ENCODE measurements around the gene ZNF182. TPM values are rescaled to one million over a fixed set of nuclear protein-coding genes. Genes with fewer than 3 reads are reported as not detected.
"Not testable (repeated sequence)": the region's sequence is repeated elsewhere in the genome, so short reads cannot be mapped to it uniquely, and the experiment has no call there.

The ZNF182 gene
- total RNA-seq, 1 experiment from 2014 or later: 3.8 TPM

DNA sequence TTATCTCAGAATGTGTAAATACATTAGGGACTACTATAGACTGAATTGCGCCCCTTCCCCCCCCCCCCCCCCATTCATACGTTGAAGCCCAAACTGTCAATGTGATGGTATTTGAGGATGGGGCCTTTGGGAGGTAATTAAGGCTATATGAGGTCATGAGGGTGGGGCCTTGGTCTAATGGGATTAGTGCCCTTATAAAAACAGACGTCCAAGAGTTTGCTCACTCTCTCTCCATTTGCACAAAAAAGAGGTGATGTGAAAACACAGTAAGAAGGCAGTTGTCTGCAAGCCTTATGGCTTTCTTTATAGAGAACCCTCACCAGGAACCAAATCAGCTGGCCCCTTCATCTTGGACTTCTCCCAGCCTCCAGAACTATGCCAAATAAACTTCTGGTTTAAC is 18.3 kb upstream of the ZNF182 start:
- Histone ChIP-seq H3F3A (ENCODE audit: insufficient read depth, low read depth) (no peaks in the 10 kb centered on the region), H3K4me3 (no peak overlapping the region), H3K27ac (no peak overlapping the region), H3K4me2 (no peak overlapping the region), H3K9me2 (ENCODE audit: insufficient read depth) (no peaks in the 10 kb centered on the region), H3K9me3 (ENCODE audit: insufficient read depth, low read depth) (no peaks in the 10 kb centered on the region), H2AFZ (no peak overlapping the region), H3K79me2 (ENCODE audit: low read depth) (no peaks in the 10 kb centered on the region), H3K27me3 (ENCODE audit: insufficient read depth, low read depth) (no peaks in the 10 kb centered on the region), H3K4me1 (replicated peaks; ENCODE audit: insufficient read depth) (no peaks in the 10 kb centered on the region), H3K36me3 (ENCODE audit: low read depth) (no peaks in the 10 kb centered on the region), H4K20me1 (ENCODE audit: insufficient read depth) (no peaks in the 10 kb centered on the region)
- CTCF ChIA-PET: no interaction called here
- intact Hi-C loops (cut with micrococcal nuclease; ENCODE audit: unreplicated experiment): loop anchor here (5.0 to 10.0 kb wide), 2 partner anchors 185 to 357 kb away; partner anchors contain the start of gene ZNF81
- DNase-seq: no peak
- POLR2A ChIA-PET (ENCODE audit: unreplicated experiment): no interaction called here
- TF ChIP-seq, protein P1, sequence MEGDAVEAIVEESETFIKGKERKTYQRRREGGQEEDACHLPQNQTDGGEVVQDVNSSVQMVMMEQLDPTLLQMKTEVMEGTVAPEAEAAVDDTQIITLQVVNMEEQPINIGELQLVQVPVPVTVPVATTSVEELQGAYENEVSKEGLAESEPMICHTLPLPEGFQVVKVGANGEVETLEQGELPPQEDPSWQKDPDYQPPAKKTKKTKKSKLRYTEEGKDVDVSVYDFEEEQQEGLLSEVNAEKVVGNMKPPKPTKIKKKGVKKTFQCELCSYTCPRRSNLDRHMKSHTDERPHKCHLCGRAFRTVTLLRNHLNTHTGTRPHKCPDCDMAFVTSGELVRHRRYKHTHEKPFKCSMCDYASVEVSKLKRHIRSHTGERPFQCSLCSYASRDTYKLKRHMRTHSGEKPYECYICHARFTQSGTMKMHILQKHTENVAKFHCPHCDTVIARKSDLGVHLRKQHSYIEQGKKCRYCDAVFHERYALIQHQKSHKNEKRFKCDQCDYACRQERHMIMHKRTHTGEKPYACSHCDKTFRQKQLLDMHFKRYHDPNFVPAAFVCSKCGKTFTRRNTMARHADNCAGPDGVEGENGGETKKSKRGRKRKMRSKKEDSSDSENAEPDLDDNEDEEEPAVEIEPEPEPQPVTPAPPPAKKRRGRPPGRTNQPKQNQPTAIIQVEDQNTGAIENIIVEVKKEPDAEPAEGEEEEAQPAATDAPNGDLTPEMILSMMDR (conservative IDR thresholded peaks at IDR 0.05): no peak
- TF ChIP-seq EZH2 (IDR thresholded peaks at IDR 0.05; ENCODE audit: low read depth): no peak
- no TSS peak for BruUV-seq (replicated peaks)

DNA sequence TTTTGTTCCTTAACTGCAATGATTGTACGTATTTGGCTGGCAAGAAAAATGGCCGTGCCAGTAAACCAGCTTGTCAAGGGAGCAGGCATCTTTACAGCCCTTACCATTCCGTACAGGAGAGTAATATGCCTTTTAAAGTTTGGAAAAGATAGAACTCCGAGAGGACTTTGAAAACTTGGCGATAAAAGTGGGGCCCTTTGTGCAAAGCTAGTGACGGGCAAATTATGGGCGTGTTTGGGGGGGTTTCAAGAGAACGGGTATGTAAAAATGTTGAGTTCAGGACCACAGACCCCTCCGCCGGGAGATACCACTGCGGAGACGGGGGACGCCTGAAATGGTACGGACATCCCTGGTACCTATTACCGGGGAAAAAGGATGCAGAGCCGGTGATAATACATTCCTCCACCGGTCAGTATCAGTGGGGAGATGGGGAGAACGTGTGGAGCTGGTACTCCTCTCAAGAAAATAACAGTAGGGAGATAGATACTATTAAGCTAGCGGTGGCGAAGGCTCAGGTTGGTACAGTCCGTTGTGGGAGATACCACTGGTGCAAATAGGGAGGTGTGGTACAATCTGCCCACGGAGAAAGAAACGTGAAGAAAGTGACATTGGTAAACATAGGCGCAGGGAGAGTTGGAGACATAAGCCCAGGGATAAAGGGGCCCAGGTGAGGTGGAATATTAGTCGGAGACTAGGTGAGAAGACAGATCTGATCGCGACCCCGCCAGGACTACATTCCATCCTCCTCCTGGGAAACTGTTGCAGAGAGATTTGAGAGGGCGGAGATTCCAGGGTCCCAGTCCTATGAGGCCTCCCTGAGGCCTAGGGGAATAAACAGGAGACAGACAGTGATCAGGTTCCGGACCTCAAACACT is 17.5 kb upstream of the ZNF182 start:
- Histone ChIP-seq H3K27me3 (ENCODE audit: insufficient read depth, low read depth) (no peaks in the 10 kb centered on the region), H3K9me2 (ENCODE audit: insufficient read depth) (no peaks in the 10 kb centered on the region), H2AFZ (peak overlapping the region; percentile 90), H3K4me3 (peak overlapping the region; percentile 59), H3F3A (ENCODE audit: insufficient read depth, low read depth) (no peaks in the 10 kb centered on the region), H3K9me3 (ENCODE audit: insufficient read depth, low read depth) (no peaks in the 10 kb centered on the region), H4K20me1 (ENCODE audit: insufficient read depth) (no peaks in the 10 kb centered on the region), H3K79me2 (ENCODE audit: low read depth) (no peaks in the 10 kb centered on the region), H3K36me3 (ENCODE audit: low read depth) (no peaks in the 10 kb centered on the region), H3K4me1 (replicated peaks; ENCODE audit: insufficient read depth) (no peaks in the 10 kb centered on the region), H3K4me2 (peak overlapping the region; percentile 55), H3K27ac (peak overlapping the region; percentile 50; the same call in 1 of the 2 replicates)
- POLR2A ChIA-PET (ENCODE audit: unreplicated experiment): no interaction called here
- peak; percentile 43 to 53 for DNase-seq
- BruUV-seq (replicated peaks): no TSS peak
- CTCF ChIA-PET: interaction anchor here (0.5 kb wide), 1 partner anchor 638 kb away, joined by 9 read pairs; no protein-coding TSS in a partner anchor
- intact Hi-C loops (cut with micrococcal nuclease; ENCODE audit: unreplicated experiment): loop anchor here (5.0 to 10.0 kb wide), 2 partner anchors 184 to 356 kb away; partner anchors contain the start of gene ZNF81
- TF ChIP-seq, protein P1 (conservative IDR thresholded peaks at IDR 0.05): no peak
- TF ChIP-seq EZH2 (IDR thresholded peaks at IDR 0.05; ENCODE audit: low read depth): no peak

DNA sequence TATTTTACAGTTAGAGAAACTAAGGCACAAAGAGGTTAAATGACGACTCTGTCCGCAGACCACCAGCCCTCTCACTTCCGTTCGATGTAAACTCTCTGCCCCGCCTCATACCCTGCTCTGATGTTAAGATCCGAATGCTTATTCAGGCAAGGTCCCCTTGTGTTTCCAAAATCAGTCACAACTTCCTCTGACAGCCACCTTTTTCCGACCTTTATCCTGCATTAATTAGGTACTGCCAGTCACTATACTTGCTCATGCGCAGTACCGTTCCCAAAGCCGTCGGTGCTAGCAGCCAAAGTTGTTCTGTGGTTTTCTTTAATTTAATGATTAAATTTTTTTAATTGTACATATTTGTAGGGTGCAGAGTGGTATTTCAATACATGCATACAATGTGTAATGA is 16.7 kb upstream of the ZNF182 start:
- H3K27me3 ChIP-seq (ENCODE audit: insufficient read depth, low read depth); H3K4me1 ChIP-seq (replicated peaks; ENCODE audit: insufficient read depth); H3K79me2 ChIP-seq (ENCODE audit: low read depth); H3K9me3 ChIP-seq (ENCODE audit: insufficient read depth, low read depth); H4K20me1 ChIP-seq (ENCODE audit: insufficient read depth); H3K9me2 ChIP-seq (ENCODE audit: insufficient read depth); H3K4me3 ChIP-seq; H2AFZ ChIP-seq; BruUV-seq (replicated peaks); CTCF ChIA-PET; H3F3A ChIP-seq (ENCODE audit: insufficient read depth, low read depth); H3K36me3 ChIP-seq (ENCODE audit: low read depth); H3K27ac ChIP-seq; DNase-seq; POLR2A ChIA-PET (ENCODE audit: unreplicated experiment): not testable (repeated sequence)
- peak overlapping the region; percentile 55; the same call in 1 of the 2 replicates for H3K4me2 ChIP-seq
- intact Hi-C loops (cut with micrococcal nuclease; ENCODE audit: unreplicated experiment): loop anchor here (5.0 to 10.0 kb wide), 2 partner anchors 183 to 356 kb away; partner anchors contain the start of gene ZNF81

DNA sequence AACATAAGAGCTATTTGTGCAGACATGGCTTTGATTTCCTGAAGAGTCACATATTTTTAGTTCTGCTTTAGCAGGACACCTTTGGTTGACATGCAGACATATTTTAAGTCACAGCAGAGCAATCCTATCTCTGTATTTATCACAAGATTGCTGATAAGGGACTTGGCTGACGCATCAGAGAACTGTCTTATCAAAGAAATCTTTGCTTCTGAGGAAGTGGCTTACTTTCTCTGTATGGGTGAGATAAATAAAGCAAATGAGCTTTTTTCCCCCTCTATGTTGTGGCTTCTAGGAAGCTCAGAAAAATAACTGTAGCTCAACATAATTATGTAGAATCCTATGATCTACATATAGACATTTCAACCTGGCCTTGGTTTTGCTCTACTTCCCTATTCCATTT is 16.1 kb upstream of the ZNF182 start:
- H3F3A ChIP-seq (ENCODE audit: insufficient read depth, low read depth); H3K4me3 ChIP-seq; DNase-seq; H3K27me3 ChIP-seq (ENCODE audit: insufficient read depth, low read depth); H3K36me3 ChIP-seq (ENCODE audit: low read depth); H3K79me2 ChIP-seq (ENCODE audit: low read depth); H4K20me1 ChIP-seq (ENCODE audit: insufficient read depth); H2AFZ ChIP-seq; BruUV-seq (replicated peaks); H3K27ac ChIP-seq; POLR2A ChIA-PET (ENCODE audit: unreplicated experiment); H3K9me2 ChIP-seq (ENCODE audit: insufficient read depth); H3K4me2 ChIP-seq; H3K9me3 ChIP-seq (ENCODE audit: insufficient read depth, low read depth); H3K4me1 ChIP-seq (replicated peaks; ENCODE audit: insufficient read depth); CTCF ChIA-PET: not testable (repeated sequence)
- intact Hi-C loops (cut with micrococcal nuclease; ENCODE audit: unreplicated experiment): loop anchor here (5.0 to 10.0 kb wide), 2 partner anchors 183 to 355 kb away; partner anchors contain the start of gene ZNF81

DNA sequence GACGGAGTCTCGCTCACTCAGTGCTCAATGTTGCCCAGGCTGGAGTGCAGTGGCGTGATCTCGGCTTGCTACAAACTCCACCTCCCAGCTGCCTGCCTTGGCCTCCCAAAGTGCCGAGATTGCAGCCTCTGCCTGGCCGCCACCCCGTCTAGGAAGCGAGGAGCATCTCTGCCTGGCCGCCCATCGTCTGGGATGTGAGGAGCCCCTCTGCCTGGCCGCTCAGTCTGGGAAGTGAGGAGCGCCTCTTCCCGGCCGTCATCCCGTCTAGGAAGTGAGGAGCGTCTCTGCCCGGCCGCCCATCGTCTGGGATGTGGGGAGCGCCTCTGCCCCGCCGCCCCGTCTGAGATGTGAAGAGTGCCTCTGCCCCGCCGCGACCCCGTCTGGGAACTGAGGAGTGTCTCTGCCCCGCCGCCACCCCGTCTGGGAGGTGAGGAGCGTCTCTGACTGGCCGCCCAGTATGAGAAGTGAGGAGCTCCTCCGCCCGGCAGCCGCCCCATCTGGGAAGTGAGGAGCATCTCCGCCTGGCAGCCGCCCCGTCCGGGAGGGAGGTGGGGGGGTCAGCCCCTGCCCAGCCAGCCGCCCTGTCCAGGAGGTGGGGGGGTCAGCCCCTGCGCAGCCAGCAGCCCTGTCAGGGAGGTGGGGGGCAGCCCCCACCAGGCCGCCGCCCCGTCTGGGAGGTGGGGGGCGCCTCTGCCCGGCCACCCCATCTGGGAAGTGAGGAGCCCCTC is 13.0 kb upstream of the ZNF182 start:
- POLR2A ChIA-PET (ENCODE audit: unreplicated experiment); H3K36me3 ChIP-seq (ENCODE audit: low read depth); H2AFZ ChIP-seq; H3F3A ChIP-seq (ENCODE audit: insufficient read depth, low read depth); H3K9me2 ChIP-seq (ENCODE audit: insufficient read depth); H3K4me3 ChIP-seq; BruUV-seq (replicated peaks); H3K27ac ChIP-seq; H4K20me1 ChIP-seq (ENCODE audit: insufficient read depth); CTCF ChIA-PET; H3K79me2 ChIP-seq (ENCODE audit: low read depth); H3K4me2 ChIP-seq; DNase-seq; H3K4me1 ChIP-seq (replicated peaks; ENCODE audit: insufficient read depth); H3K9me3 ChIP-seq (ENCODE audit: insufficient read depth, low read depth); intact Hi-C loops (cut with micrococcal nuclease; ENCODE audit: unreplicated experiment); H3K27me3 ChIP-seq (ENCODE audit: insufficient read depth, low read depth): not testable (repeated sequence)

All from PC-9 (cell line).